DOHH2 (cell line): ENCODE measurements around the gene CCDC12.

ENCODE experiments used
- EZH2phosphoT487 ChIP-seq: fragments of 200-600 bp; sonication (generic); IDR thresholded peaks from 2 replicates; pipeline ENCODE4 v1.6.1; 2017; ENCODE audit warnings: borderline replicate concordance, mild to moderate bottlenecking, antibody characterized with exemption, low read length, moderate library complexity, mixed read lengths
- TF ChIP-seq, protein P1 (sequence below): fragments of 200-600 bp; sonication (generic); IDR thresholded peaks from one replicate; pipeline ENCODE4 v1.5.1; 2014; ENCODE audit warnings: antibody characterized with exemption, mild to moderate bottlenecking, low read depth, low read length; ENCODE audit not compliant: poor library complexity, severe bottlenecking

DNA sequence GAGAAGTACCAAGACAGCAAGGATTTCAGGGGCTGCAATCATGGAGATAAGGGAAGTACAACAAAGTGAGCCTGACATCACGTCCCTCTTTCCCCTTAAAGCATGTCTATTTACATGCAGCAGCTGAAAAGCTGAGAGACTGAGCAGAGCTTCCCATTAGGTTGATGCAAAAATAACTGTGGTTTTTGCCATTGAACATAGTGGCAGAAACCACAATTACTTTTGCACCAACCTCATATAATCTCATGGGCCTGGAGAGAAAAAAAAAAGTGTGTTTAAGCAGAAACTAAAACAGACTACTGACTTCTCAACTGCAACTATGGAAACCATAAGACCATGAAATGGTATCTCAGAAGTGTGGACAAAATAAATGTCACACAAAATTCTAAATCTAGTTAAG, 48.3 kb downstream of the CCDC12 start:
- TF ChIP-seq, protein P1, sequence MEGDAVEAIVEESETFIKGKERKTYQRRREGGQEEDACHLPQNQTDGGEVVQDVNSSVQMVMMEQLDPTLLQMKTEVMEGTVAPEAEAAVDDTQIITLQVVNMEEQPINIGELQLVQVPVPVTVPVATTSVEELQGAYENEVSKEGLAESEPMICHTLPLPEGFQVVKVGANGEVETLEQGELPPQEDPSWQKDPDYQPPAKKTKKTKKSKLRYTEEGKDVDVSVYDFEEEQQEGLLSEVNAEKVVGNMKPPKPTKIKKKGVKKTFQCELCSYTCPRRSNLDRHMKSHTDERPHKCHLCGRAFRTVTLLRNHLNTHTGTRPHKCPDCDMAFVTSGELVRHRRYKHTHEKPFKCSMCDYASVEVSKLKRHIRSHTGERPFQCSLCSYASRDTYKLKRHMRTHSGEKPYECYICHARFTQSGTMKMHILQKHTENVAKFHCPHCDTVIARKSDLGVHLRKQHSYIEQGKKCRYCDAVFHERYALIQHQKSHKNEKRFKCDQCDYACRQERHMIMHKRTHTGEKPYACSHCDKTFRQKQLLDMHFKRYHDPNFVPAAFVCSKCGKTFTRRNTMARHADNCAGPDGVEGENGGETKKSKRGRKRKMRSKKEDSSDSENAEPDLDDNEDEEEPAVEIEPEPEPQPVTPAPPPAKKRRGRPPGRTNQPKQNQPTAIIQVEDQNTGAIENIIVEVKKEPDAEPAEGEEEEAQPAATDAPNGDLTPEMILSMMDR: no peak
- no peak for TF ChIP-seq EZH2phosphoT487
